ENCODE data around the gene NOXO1.
"Not testable (repeated sequence)": the region's sequence is repeated elsewhere in the genome, so short reads cannot be mapped to it uniquely, and the experiment has no call there.

Gene NOXO1

DNA sequence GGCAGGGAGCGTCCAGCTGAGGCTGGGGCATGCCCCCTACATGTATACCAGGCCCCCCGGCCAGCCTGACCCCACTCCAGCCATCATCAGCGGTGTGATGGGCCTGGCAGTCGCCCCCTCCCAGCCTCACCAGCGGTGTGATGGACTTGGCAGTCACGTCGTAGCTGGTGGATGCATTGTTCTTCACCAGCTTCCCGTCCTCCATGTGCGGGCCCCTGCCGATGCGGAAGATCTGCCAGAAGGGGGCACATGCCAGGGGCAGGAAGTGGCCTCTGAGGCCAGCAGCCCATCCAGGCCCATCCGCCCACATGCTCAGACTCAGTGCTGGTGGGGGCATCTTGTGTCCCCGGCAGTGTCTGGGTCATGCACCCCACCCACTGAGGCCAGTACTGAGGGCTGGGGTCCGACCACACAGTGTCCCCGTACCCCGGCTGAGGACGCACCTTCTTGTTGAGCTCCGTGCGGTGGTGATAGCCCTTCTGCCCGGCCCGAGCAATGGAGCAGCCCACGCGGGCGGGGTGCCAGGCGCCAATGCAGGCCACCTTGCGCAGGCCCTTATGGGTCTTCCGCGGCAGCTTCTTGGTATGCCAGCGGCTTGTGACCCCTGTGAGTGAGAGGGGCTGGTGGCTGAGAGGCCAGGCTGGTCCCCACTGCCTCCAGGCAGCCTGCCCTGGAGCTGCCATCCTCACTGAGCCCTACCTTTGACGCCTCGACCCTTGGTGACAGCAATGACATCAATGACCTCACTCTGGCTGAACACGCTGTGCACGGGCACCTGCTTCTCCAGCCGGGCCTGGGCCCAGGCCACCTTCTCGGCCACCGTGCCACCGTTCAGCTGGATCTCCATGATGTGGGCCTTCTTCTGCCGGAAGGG is 34.5 kb downstream of the NOXO1 start:
- H3K36me3 ChIP-seq (ENCODE audit: control insufficient read depth, insufficient read depth, low read length), result no peaks in the 10 kb centered on the region
- no peak overlapping the region for H3K4me3 ChIP-seq (ENCODE audit: low read depth, low read length)
- no peaks in the 10 kb centered on the region for H3K9me3 ChIP-seq (ENCODE audit: control insufficient read depth, insufficient read depth, low read length)
- H3K9ac ChIP-seq (ENCODE audit: low read depth, low read length), result no peak overlapping the region
- peaks cover 3% of the 10 kb centered on the region for H3K27me3 ChIP-seq (ENCODE audit: control insufficient read depth, insufficient read depth, low read length)
- peaks cover 6% of the 10 kb centered on the region for H3K4me1 ChIP-seq (ENCODE audit: control insufficient read depth, insufficient read depth, low read length)

DNA sequence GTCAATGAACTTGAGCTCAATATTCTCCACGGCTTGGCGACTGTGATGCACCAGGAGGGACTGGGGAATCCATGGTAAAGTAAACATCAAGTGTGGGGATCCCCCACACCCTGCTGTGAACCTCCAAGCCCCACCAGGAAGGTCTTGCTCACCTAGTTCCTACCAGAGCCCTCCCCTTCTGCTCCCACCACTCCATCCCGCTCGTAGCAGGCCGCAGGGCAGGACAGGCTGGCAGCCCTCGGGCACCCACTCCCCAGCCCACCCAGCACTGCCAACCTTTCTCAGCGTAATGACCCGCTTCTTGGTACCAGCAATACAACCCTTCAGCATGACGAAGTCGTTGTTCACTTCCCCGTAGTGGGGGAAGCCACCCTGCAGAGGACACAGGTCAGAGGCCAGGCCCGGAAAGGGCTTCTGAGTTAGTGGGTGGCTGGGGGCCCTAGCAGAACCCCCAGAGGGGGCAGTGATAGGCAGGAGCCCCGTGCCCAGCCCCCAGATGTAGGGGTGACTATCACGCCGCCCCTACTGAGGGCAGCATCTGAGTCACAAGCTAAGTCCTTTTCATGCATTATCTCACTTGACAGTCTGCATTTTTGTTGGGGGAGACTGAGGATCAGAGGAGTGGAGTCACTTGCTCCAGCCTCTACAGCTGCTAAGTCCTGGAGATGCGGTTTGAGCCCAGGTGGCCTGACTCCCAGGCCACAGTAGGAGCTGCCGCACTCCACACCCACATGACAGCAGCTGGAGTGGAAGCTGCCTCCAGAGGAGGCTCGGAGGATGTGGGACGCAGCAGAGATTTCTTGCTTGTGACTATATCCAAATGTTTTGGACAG is 35.5 kb downstream of the NOXO1 start:
- Histone ChIP-seq H3K27me3 (ENCODE audit: control insufficient read depth, insufficient read depth, low read length) (peaks cover 3% of the 10 kb centered on the region), H3K9me3 (ENCODE audit: control insufficient read depth, insufficient read depth, low read length) (no peaks in the 10 kb centered on the region), H3K4me3 (ENCODE audit: low read depth, low read length) (no peak overlapping the region), H3K4me1 (ENCODE audit: control insufficient read depth, insufficient read depth, low read length) (peaks cover 6% of the 10 kb centered on the region), H3K36me3 (ENCODE audit: control insufficient read depth, insufficient read depth, low read length) (peaks cover 1% of the 10 kb centered on the region), H3K9ac (ENCODE audit: low read depth, low read length) (no peak overlapping the region)

DNA sequence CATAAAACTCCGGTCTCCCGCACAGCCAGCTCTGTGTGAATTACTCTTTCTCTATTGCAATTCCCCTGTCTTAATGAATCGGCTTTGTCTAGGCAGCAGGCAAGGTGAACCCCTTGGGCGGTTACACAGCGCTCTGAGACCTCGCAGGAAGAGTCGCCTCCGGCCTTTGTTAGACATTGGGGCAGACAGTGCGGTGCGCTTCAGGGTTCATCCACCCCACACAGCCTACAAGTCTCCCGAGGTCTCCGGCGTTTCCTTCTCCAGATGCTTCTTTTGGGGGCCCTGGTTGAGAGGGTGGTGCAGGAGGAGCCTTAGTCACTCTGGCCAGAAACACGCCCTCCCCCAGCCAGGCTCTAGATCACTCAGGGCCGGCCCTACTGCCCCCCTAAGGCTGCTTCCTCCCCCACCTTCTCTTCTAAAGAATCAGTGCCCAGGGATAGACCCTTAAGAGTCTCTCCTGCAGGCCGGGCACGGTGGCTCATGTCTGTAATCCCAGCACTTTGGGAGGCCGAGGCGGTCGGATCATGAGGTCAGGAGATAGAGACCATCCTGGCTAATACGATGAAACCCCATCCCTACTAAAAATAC is 36.6 kb downstream of the NOXO1 start:
- Histone ChIP-seq H3K4me1 (ENCODE audit: control insufficient read depth, insufficient read depth, low read length) (peaks cover 6% of the 10 kb centered on the region), H3K36me3 (ENCODE audit: control insufficient read depth, insufficient read depth, low read length) (peaks cover 7% of the 10 kb centered on the region), H3K27me3 (ENCODE audit: control insufficient read depth, insufficient read depth, low read length) (peaks cover 3% of the 10 kb centered on the region), H3K4me3 (ENCODE audit: low read depth, low read length) (no peak overlapping the region), H3K9me3 (ENCODE audit: control insufficient read depth, insufficient read depth, low read length) (no peaks in the 10 kb centered on the region), H3K9ac (ENCODE audit: low read depth, low read length) (no peak overlapping the region)

DNA sequence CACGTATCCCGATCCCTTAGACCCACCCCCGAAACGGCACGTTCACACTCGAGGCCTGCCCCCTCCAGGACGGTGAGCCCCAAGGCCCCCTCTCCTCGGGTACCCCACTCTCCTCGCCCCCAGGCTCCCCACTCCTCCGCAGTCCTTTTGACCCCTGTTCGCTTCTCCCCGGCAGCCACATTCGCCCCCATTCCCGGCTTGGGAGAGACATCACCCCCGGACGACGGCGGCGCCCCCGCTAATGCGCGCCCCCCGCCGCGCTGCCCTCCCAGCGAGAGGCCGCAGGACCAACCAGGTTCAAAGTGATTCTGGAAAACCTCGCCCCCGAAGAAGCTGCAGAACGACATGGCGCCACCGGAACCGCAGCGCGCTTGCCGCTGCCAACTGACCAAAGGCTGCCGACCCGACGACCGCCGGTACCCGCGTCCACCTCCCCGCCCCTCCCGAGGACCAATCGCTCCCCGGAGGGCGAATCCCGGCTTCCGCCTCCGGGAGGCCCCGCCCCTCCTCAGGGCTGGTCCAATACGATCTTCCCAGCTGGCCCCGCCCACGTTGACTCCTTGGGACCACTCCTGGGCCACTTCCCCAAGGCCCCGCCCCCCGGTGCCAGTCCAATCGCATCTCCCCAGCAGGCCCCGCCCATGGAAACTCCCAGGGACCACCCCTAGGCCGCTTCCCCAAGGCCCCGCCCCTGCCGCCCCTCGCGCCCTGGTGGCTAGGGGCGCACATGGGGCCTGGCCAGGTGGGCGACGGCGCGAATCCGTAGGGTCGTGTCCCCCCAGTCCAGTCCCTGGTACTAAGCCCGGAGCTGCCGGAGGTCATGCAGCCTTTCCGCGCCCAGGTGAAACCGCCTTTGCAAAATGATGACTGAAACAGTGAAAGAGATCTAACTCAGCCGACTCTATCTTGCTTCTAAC is 38.2 kb downstream of the NOXO1 start, which contains the start of gene MSRB1:
Gene MSRB1 (minus strand): TSS at position 390 of the 917 bp plus-strand sequence. CDS start 43 bp downstream, at position 347.
- peaks cover 6% of the 10 kb centered on the region for H3K4me1 ChIP-seq (ENCODE audit: control insufficient read depth, insufficient read depth, low read length)
- H3K4me3 ChIP-seq (ENCODE audit: low read depth, low read length), result peak within 1 kb of the TSS; percentile 81
- peak within 1 kb of the TSS; percentile 60 for H3K9ac ChIP-seq (ENCODE audit: low read depth, low read length)
- H3K36me3 ChIP-seq (ENCODE audit: control insufficient read depth, insufficient read depth, low read length), result peaks cover 19% of the 10 kb centered on the region
- peaks cover 3% of the 10 kb centered on the region for H3K27me3 ChIP-seq (ENCODE audit: control insufficient read depth, insufficient read depth, low read length)
- no peaks in the 10 kb centered on the region for H3K9me3 ChIP-seq (ENCODE audit: control insufficient read depth, insufficient read depth, low read length)

DNA sequence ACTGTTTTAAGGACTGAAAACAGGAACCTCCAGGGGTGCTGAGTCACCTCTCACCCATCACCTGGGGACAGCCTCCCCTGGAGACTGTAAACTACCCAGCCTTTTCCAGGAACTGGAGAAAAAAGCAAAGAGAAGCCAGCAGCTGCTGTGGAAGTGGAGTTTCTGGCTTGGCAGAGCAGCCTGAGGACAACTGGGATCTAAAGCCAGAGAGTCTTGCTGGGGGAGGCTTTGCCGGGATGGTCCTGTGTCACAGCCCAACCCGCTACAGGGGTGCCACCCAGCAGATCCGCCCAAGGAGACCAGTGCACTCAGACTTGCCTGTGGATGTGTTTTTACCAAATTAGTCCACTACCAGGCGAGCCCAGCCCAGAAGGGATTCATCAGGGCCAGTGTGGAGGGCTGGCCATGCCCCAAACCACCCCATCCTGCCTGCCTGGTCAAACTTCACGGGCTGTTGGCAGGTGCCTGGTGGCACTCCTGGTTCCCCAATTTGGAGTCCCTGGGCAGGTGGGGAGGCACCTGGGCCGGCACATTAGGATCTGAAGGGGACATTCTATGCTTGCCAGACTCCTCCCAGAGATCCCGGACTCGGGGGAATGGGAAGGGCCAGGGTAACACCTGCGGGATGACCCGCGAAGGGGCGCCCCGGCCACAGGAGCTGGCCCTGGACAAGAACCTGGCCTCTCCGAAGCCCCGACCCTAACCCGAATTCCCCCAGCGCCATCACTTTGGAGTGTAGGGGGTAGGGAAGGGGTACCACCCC is 39.0 kb downstream of the NOXO1 start:
- H3K9ac ChIP-seq (ENCODE audit: low read depth, low read length), result peak overlapping the region; percentile 60
- H3K27me3 ChIP-seq (ENCODE audit: control insufficient read depth, insufficient read depth, low read length), result peaks cover 3% of the 10 kb centered on the region
- peaks cover 6% of the 10 kb centered on the region for H3K4me1 ChIP-seq (ENCODE audit: control insufficient read depth, insufficient read depth, low read length)
- no peaks in the 10 kb centered on the region for H3K9me3 ChIP-seq (ENCODE audit: control insufficient read depth, insufficient read depth, low read length)
- H3K4me3 ChIP-seq (ENCODE audit: low read depth, low read length), result peak overlapping the region; percentile 81
- H3K36me3 ChIP-seq (ENCODE audit: control insufficient read depth, insufficient read depth, low read length), result peaks cover 19% of the 10 kb centered on the region

DNA sequence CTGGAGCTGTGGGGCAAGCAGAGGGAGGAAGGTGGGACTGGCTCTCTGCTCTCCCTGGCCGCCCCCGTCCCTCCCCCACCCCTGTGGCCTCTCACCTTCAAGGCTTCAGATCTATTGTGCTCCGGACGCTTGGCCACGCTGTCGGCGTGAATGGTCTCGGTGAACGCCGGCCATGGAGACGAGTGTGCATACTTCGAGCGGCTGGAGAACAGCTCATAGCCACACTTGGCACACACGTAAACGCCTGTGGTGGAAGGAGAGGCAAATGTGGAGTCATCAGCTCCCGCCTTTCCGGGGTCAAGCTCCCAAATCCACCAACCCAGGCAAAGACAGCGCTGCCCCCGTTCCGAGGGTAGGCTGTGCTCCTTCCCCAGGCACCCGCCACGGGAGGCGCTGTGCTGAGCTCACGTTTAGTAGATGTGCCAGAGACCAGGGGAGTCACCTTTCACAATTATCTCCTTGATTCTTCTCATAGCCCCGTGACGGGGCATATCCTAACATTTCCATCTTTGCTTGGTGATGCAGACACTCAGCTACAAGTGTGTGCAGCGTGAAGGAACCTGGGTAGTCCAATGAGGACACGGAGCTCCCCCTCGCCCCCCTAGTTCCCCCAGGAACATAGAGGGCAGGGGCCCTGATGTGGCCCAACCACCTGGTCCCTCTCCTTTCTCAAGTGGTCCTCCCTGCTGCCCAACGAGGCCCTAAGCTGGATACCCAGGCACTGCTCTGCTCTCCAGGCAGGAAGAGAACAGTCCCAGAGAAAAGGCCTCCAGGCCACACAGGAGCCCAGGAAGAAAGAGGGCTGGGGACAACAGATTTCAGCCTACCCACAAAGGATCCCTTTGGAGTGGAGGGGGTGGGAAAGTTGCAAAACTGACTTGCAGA is 39.9 kb downstream of the NOXO1 start:
- H3K4me1 ChIP-seq (ENCODE audit: control insufficient read depth, insufficient read depth, low read length), result peaks cover 6% of the 10 kb centered on the region
- H3K9me3 ChIP-seq (ENCODE audit: control insufficient read depth, insufficient read depth, low read length), result no peaks in the 10 kb centered on the region
- H3K27me3 ChIP-seq (ENCODE audit: control insufficient read depth, insufficient read depth, low read length), result peaks cover 3% of the 10 kb centered on the region
- H3K4me3 ChIP-seq (ENCODE audit: low read depth, low read length), result peak overlapping the region; percentile 81
- H3K36me3 ChIP-seq (ENCODE audit: control insufficient read depth, insufficient read depth, low read length), result peaks cover 19% of the 10 kb centered on the region
- no peak overlapping the region for H3K9ac ChIP-seq (ENCODE audit: low read depth, low read length)

DNA sequence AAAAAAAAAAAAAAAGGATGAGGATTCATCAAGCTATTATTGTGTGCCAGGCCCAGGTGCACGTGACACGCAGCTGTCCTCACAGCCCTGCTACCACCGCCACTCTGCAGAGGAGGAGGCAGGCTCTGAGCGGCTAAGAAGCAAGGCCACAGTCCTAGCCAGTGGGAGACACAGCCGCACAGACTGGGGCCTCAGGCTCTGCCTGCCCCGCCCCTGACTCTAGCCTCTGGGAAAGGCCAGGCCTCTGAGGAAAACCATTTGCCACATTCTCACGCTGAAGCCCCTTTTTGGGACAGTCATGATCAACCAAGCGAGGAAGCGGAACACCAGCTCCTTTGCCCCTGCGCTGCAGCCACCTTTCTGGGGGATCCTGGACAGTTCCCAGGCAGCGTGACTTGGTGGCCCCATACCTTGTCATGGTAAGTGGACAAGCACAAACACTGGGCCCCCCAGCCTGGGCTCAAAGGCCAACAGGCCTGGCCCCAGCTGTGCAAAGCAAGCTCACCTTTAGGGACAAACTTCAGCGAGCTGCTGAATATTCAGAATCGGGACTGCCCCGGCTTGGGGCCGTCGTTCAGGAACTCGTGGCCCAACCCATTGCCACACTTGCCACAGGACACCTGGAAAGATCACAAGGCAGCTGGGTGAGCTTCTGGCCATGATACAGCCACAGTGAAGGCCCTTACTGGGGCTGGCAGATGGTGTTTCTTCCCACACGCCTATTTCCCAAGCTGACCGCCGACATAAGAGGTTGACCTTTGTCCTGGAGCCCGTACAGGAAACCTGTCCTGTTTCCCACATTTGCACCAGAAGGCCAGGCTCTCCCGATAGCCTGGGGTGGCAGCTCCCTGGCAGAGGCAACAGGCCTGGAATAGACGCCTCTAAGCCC is 40.8 kb downstream of the NOXO1 start:
- peaks cover 6% of the 10 kb centered on the region for H3K4me1 ChIP-seq (ENCODE audit: control insufficient read depth, insufficient read depth, low read length)
- H3K27me3 ChIP-seq (ENCODE audit: control insufficient read depth, insufficient read depth, low read length), result peaks cover 3% of the 10 kb centered on the region
- H3K9ac ChIP-seq (ENCODE audit: low read depth, low read length), result no peak overlapping the region
- peaks cover 19% of the 10 kb centered on the region for H3K36me3 ChIP-seq (ENCODE audit: control insufficient read depth, insufficient read depth, low read length)
- H3K4me3 ChIP-seq (ENCODE audit: low read depth, low read length), result no peak overlapping the region
- no peaks in the 10 kb centered on the region for H3K9me3 ChIP-seq (ENCODE audit: control insufficient read depth, insufficient read depth, low read length)

DNA sequence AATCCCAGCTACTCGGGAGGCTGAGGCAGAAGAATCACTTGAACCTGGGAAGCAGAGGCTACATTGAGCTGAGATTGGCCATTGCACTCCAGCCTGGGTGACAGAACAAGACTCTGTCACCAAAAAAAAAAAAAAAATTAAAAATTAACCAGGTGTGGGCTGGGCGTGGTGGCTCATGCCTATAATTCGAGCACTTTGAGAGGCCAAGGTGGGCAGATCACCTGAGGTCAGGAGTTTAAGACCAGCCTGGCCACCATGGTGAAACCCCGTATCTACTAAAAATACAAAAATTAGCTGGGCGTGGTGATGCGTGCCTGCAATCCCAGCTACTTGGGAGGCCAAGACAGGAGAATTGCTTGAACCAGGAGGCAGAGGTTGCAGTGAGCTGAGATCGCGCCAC is 41.4 kb downstream of the NOXO1 start:
- H3K9ac ChIP-seq (ENCODE audit: low read depth, low read length); H3K9me3 ChIP-seq (ENCODE audit: control insufficient read depth, insufficient read depth, low read length); H3K27me3 ChIP-seq (ENCODE audit: control insufficient read depth, insufficient read depth, low read length); H3K4me3 ChIP-seq (ENCODE audit: low read depth, low read length); H3K4me1 ChIP-seq (ENCODE audit: control insufficient read depth, insufficient read depth, low read length): not testable (repeated sequence)
- H3K36me3 ChIP-seq (ENCODE audit: control insufficient read depth, insufficient read depth, low read length), result peaks cover 19% of the 10 kb centered on the region

DNA sequence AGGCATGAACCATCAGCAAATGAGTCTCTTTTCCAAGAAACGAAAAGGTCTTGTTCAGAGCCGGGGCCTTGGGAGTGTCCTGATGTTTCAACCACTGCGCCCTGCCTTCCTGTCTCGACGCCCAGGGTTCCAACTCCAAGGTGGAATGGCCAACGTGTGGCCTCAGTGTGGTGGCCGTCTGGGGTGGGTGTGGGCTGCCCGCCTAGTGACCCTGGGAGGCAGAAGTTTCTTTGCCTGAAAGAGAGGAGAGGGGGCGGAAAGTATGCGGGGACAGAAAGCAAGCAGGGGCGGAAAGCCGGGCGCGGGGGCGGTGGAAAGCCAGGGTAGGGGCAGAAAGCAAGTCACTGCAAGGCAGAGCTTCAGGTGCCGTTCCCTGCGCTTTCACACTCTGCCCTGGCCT is 42.4 kb downstream of the NOXO1 start:
- peaks cover 6% of the 10 kb centered on the region for H3K4me1 ChIP-seq (ENCODE audit: control insufficient read depth, insufficient read depth, low read length)
- H3K27me3 ChIP-seq (ENCODE audit: control insufficient read depth, insufficient read depth, low read length), result peaks cover 3% of the 10 kb centered on the region
- H3K4me3 ChIP-seq (ENCODE audit: low read depth, low read length), result no peak overlapping the region
- H3K9ac ChIP-seq (ENCODE audit: low read depth, low read length), result no peak overlapping the region
- peaks cover 19% of the 10 kb centered on the region for H3K36me3 ChIP-seq (ENCODE audit: control insufficient read depth, insufficient read depth, low read length)
- H3K9me3 ChIP-seq (ENCODE audit: control insufficient read depth, insufficient read depth, low read length), result no peaks in the 10 kb centered on the region
